Caco-2 (cell line): ENCODE data around the gene PBX2. TPM values are rescaled to one million over a fixed set of nuclear protein-coding genes. Genes with fewer than 3 reads are reported as not detected.

Source experiments
- BruUV-seq: library from RNA; stranded (reverse); fragments of 400-500 nt; replicated peaks from 2 replicates; lab custom pipeline; 2021; lab: Mats Ljungman, UMichigan
- CTCF ChIA-PET: fragments of 300-600 bp; sonication (Branson Sonifier 250); formaldehyde crosslinking; loops from one replicate; lab custom pipeline; 2022; ENCODE audit warnings: antibody characterized with exemption; lab: Charles Lee
- POLR2A ChIA-PET: fragments of 300-600 bp; sonication (Branson Sonifier 250); formaldehyde crosslinking; loops from one replicate; lab custom pipeline; 2022; ENCODE audit warnings: antibody characterized with exemption; lab: Charles Lee
- DNase-seq, 2 experiments: peaks; one replicate each; pipeline versions ENCODE4 v3.0.0 to v3.0.0-alpha.2; 2020 to 2022
- H3K27me3 ChIP-seq: replicated peaks from 2 replicates; pipeline ENCODE4 v1.6.0; 2011; ENCODE audit warnings: low read length; ENCODE audit not compliant: control insufficient read depth, insufficient read depth
- H3K36me3 ChIP-seq: 2 replicates; pipeline ENCODE4 v1.5.1; 2011; ENCODE audit warnings: low read length; ENCODE audit not compliant: control insufficient read depth, insufficient read depth
- H3K4me1 ChIP-seq: fragments of 250-450 bp; sonication (Bioruptor Pico); 2 replicates; pipeline ENCODE4 v1.5.1; 2020; ENCODE audit warnings: mild to moderate bottlenecking
- H3K4me3 ChIP-seq: 2 replicates; pipeline ENCODE4 v1.5.1; 2011; ENCODE audit warnings: low read depth, mild to moderate bottlenecking, control low read depth, low read length
- H3K9me3 ChIP-seq: fragments of 250-450 bp; sonication (Bioruptor Pico); 2 replicates; pipeline ENCODE4 v1.5.1; 2020; ENCODE audit warnings: mild to moderate bottlenecking, moderate library complexity
- H3K27ac Mint-ChIP-seq: one replicate; pipeline ENCODE4 v1.8.0; 2022; ENCODE audit warnings: mixed read lengths; ENCODE audit not compliant: unreplicated experiment
- H3K27me3 Mint-ChIP-seq: one replicate; pipeline ENCODE4 v1.8.0; 2022; ENCODE audit warnings: mixed read lengths; ENCODE audit not compliant: insufficient read depth, unreplicated experiment
- H3K36me3 Mint-ChIP-seq: one replicate; pipeline ENCODE4 v1.8.0; 2022; ENCODE audit warnings: mild to moderate bottlenecking, mixed read lengths; ENCODE audit not compliant: insufficient read depth, unreplicated experiment
- H3K4me1 Mint-ChIP-seq: one replicate; pipeline ENCODE4 v1.8.0; 2022; ENCODE audit warnings: low read depth, mixed read lengths; ENCODE audit not compliant: unreplicated experiment
- H3K4me3 Mint-ChIP-seq: one replicate; pipeline ENCODE4 v1.8.0; 2022; ENCODE audit warnings: mild to moderate bottlenecking, moderate library complexity, mixed read lengths; ENCODE audit not compliant: unreplicated experiment
- H3K9me3 Mint-ChIP-seq: one replicate; pipeline ENCODE4 v1.8.0; 2022; ENCODE audit warnings: mixed read lengths; ENCODE audit not compliant: unreplicated experiment
- CTCF ChIP-seq, 2 experiments: fragments of 200-600 bp in 1 of 2; IDR thresholded peaks; 1 replicate in 1 of 2; 2 replicates in 1 of 2; pipeline versions ENCODE4 v1.5.1 to v1.8.0; 2011 to 2022; ENCODE audit warnings: antibody characterized with exemption in 1 of 2, control low read depth in 1 of 2, inconsistent platforms in 1 of 2, low read depth in 1 of 2, low read length in 1 of 2, mild to moderate bottlenecking in 1 of 2, moderate library complexity in 1 of 2; ENCODE audit not compliant: insufficient read depth in 1 of 2, severe bottlenecking in 1 of 2, unreplicated experiment in 1 of 2
- intact Hi-C: fragments of 100-400 bp; cut with micrococcal nuclease; formaldehyde crosslinking; loops from one replicate; pipeline ENCODE4 v1.10.0; 2022; ENCODE audit not compliant: unreplicated experiment
- total RNA-seq: library from RNA; stranded (reverse); gene quantifications from 2 replicates; pipeline ENCODE4 v1.2.3, GENCODE V29; 2022

PBX2 gene
- total RNA-seq, 1 experiment from 2014 or later = 96.3 TPM

GRCh38 chr6:32170294-32170693, 19.7 kb downstream of the PBX2 start:
- Mint-ChIP-seq H3K36me3 (peaks cover 66% of the 10 kb centered on the region), H3K4me3 (no peak overlapping the region), H3K9me3 (no peaks in the 10 kb centered on the region), H3K27ac (peak overlapping the region; percentile 19), H3K27me3 (no peaks in the 10 kb centered on the region), H3K4me1 (peaks cover 29% of the 10 kb centered on the region)
- no peak for TF ChIP-seq CTCF (IDR thresholded peaks at IDR 0.05; ENCODE audit: insufficient read depth in 1 of 2, low read depth in 1 of 2, low read length in 1 of 2, severe bottlenecking in 1 of 2, unreplicated experiment in 1 of 2)
- H3K4me1 ChIP-seq = peaks cover 40% of the 10 kb centered on the region
- ChIA-PET CTCF (interaction anchor here (0.5 kb wide), 1 partner anchor 16 kb away, joined by 3 read pairs; no protein-coding TSS in a partner anchor), POLR2A (no interaction called here)
- DNase-seq = no peak
- no TSS peak for BruUV-seq
- no peaks in the 10 kb centered on the region for H3K27me3 ChIP-seq
- no peaks in the 10 kb centered on the region for H3K9me3 ChIP-seq
- H3K4me3 ChIP-seq = no peak overlapping the region
- intact Hi-C loops = no loop called here
- no peaks in the 10 kb centered on the region for H3K36me3 ChIP-seq

GRCh38 chr6:32168807-32169591, 21.0 kb downstream of the PBX2 start:
- peaks cover 24% of the 10 kb centered on the region for H3K4me1 Mint-ChIP-seq
- Histone ChIP-seq H3K4me3 (no peak overlapping the region), H3K36me3 (no peaks in the 10 kb centered on the region), H3K9me3 (no peaks in the 10 kb centered on the region), H3K27me3 (no peaks in the 10 kb centered on the region), H3K4me1 (peaks cover 40% of the 10 kb centered on the region)
- peak overlapping the region; percentile 19 for H3K27ac Mint-ChIP-seq
- CTCF ChIA-PET = interaction anchor here (1.0 kb wide), 1 partner anchor 27 kb away, joined by 3 read pairs; no protein-coding TSS in a partner anchor
- BruUV-seq = no TSS peak
- POLR2A ChIA-PET = no interaction called here
- intact Hi-C loops = no loop called here
- no peak overlapping the region for H3K4me3 Mint-ChIP-seq
- TF ChIP-seq CTCF (IDR thresholded peaks at IDR 0.05; ENCODE audit: insufficient read depth in 1 of 2, low read depth in 1 of 2, low read length in 1 of 2, severe bottlenecking in 1 of 2, unreplicated experiment in 1 of 2) = no peak
- H3K27me3 Mint-ChIP-seq = no peaks in the 10 kb centered on the region
- H3K36me3 Mint-ChIP-seq = peaks cover 78% of the 10 kb centered on the region
- no peak for DNase-seq
- no peaks in the 10 kb centered on the region for H3K9me3 Mint-ChIP-seq

DNA sequence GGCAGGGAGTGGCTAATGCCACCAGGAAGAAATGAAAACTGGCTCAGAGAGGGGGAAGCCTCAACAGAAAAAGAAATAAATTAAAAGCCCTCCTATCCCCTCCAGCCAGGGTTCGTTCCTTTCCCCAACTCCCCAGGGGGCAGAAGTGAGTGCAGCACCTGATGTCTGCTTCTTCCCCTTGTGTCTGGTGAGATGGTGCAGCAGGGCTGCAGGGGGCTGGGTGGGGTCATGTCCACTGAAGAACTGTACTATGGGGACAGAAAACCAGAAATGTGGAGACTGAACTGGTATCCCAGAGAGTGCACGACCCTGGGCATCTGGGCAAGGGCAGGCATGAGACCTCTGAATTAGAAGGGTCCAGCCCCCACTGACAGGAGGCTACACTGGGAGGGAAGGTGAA, 21.7 kb downstream of the PBX2 start:
- intact Hi-C loops = no loop called here
- no peak for DNase-seq
- H3K4me1 Mint-ChIP-seq = peaks cover 18% of the 10 kb centered on the region
- no peaks in the 10 kb centered on the region for H3K36me3 ChIP-seq
- no peaks in the 10 kb centered on the region for H3K9me3 Mint-ChIP-seq
- peaks cover 35% of the 10 kb centered on the region for H3K4me1 ChIP-seq
- peak overlapping the region; percentile 42 for H3K27ac Mint-ChIP-seq
- ChIA-PET CTCF (no interaction called here), POLR2A (no interaction called here)
- no peaks in the 10 kb centered on the region for H3K27me3 Mint-ChIP-seq
- BruUV-seq = TSS peak; percentile 45
- no peaks in the 10 kb centered on the region for H3K9me3 ChIP-seq
- no peak overlapping the region for H3K4me3 ChIP-seq
- no peaks in the 10 kb centered on the region for H3K27me3 ChIP-seq
- no peak for TF ChIP-seq CTCF (IDR thresholded peaks at IDR 0.05; ENCODE audit: insufficient read depth in 1 of 2, low read depth in 1 of 2, low read length in 1 of 2, severe bottlenecking in 1 of 2, unreplicated experiment in 1 of 2)
- no peak overlapping the region for H3K4me3 Mint-ChIP-seq
- peaks cover 85% of the 10 kb centered on the region for H3K36me3 Mint-ChIP-seq
